Stimulated activated CD8-positive, alpha-beta memory T cell treated with anti-CD3 and anti-CD28 coated beads, Interleukin-4, amount 100 ng/mL, for 4 hours (primary cell): ENCODE data around the gene AOPEP.

Source experiments
- DNase-seq, 2 donors: peaks; one replicate each; pipeline ENCODE4 v3.0.0-alpha.2; 2020; ENCODE audit warnings: low read depth in 2 of 2, low spot score in 1 of 2

The AOPEP gene

GRCh38 chr9:95055334-95055850, 328.9 kb downstream of the AOPEP start:
- no peak for DNase-seq

DNA sequence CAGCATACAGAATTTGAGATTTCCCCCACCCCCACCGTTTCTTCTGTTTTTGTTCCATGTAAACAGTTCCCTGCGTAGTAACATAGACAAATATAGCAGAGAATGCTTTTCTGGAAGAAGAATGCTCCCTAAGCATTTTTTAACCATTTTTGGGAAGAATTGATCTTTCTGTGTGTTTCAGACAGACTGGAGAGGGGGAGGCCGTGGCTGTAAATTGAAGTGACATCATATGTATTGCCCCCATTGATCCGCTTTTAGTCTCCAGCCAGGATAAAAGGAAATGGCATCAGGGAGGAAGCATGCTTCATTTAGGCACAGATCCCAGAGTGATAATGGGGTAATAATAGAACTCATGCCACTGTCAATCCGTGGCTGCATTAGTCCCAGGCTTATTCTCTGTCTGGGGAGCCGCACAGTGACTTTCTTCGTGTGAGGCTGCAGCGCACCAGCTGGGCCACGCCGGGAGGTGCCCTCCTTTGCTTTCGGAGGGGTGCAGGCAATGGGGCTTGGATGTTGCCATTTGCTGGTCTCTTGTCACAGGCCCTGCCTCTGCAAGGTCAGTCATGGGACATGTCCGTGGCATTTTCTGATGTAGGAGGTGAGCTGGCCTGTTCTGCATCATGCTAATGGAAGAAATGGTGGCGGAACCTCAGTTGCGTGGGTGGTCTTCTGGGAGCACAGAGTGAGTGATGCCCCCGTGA, 329.5 kb downstream of the AOPEP start:
- no peak for DNase-seq

GRCh38 chr9:95057101-95057500, 330.6 kb downstream of the AOPEP start:
- no peak for DNase-seq

DNA sequence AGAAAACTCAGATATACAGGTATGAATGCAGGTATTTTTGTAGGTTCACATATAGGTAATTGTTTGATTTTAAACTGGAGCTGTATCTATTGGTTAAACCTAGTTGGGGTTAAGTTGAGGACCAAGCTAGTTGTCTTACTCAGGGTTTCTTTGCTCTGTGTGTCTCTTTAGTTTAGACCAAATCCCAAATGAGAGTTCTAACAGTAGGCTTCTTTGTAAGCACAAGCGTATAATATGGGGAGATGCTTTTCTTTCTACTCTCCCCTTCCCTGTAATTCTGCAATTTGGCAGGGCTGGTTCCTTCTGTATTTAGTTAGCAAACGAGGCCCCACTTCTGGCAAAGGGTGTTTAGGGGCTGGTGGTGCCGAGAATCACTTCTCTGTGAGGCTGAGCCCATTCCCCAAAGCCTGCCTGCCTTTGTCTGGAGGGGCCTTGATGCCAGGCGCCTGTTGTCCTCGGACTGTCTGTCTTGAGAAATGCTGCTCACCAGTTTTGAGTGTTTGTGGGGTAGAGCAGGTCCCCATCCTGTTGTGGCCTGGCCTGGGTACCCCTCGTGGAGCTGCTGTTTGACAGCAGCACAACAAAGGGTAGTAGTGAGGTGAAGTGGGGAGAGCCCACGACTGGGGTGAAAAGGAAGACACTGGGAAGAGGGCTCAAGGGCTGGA, 331.8 kb downstream of the AOPEP start:
- no peak for DNase-seq

DNA sequence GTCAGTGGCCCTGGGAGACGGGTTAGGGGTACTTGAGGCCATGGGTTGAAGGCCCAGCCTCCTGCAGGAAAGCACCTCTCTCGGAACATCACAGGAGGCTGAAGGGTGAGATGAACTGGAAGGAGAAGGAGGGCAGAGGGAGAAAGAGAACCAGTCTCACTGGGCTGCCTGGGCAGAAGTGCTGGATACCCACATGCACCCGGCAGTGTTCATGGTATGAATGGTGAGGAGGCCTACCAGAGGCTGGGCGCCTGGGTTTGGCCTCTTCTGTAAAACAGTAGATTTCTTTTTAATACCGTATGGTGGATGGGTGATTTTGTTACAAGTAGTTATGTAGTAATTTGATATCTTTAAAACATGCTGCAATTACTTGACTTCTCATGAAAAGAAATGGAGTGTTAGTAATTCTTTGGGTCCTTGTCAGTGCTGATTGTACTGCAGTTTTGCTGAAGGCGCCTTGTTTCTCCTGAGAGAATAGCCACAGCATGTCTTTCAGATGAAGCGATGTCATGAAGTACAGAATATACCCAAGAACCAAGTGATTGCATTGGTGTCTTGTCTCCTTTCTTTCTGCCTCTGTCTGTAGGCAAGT, 332.4 kb downstream of the AOPEP start:
- no peak for DNase-seq

GRCh38 chr9:95060234-95060633, 333.7 kb downstream of the AOPEP start:
- no peak for DNase-seq

DNA sequence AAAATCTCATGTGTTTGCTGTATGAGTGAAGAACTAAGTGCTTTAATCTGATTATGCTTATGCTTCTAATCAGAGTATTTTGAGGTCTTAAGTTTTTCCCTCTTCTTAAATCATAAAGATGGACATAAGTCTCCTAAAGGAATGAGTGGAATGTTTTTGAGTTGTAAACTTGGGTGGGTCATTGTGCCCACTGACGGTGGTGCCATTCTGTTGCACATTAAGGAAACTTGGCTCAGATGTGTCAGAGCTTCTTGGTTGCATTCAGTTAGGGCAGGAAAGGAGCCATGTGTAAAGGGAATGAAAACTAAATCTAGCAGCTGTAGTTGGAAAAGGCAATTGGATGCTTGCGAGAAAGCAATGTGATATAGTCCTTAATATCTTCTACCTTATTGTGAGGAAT, 334.4 kb downstream of the AOPEP start:
- no peak for DNase-seq

GRCh38 chr9:95061916-95062595, 335.6 kb downstream of the AOPEP start:
- DNase-seq: no peak

DNA sequence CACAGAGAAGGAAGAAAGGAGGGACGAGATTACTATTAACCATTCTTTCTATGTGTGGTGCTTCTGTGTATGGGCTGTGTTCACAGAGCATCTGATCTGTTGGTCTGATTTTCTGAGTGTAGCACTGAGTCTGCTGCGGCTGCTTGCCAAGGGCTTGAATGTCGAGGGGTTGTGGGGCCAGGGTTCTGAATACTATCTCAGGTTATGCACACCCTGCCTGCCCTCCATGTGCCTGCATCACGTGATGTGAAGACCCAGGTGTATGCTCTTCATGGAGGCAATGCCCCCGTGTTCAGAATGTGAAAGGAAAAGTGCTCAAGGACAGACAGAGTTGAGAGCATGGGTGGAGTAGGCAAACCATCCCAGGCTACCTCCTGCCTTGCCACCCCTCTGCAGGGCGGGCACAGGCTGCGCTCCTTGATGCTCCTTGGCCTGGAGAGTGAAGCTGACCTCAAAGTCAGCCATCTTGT, 336.1 kb downstream of the AOPEP start:
- DNase-seq: no peak

DNA sequence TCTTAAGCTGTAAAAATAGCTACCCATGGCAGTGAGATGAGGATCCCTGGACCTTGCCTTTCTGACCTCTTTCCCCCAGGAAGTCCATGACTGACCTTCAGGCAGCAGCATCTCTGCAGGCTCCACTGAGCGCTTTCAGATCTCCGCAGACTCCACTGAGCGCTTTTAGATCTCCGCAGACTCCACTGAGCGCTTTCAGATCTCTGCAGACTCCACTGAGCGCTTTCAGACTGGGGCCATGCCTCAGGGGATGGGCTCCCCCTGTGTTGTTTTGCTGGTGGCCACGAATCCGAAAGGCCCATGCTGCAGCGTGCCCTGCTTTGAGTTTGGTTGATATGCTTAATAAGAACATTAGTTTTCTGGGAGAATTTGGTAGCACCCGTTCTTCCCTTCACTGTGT, 336.8 kb downstream of the AOPEP start:
- DNase-seq: no peak

- no peak for DNase-seq
Measured at GRCh38 chr9:95065224-95065623, 338.7 kb downstream of the AOPEP start.

GRCh38 chr9:95067057-95067456, 340.6 kb downstream of the AOPEP start:
- no peak for DNase-seq

DNA sequence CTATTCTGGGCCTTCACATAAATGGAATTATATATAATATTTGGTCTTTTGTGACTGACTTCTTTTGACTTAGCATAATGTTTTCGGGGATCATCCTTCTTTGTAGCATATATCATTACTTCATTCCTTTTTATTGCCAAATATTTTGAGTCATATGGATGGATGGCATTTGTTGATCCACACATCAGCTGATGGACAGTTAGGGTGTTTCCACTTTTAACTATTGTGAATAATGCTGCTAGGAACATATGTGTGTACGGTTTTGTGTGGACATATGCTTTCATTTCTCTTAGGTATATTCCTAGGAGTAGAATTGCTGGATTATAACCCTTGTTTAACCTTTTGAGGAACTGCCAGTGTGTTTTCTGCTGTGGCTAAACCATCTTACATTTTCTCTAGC, 341.4 kb downstream of the AOPEP start:
- DNase-seq: no peak

DNA sequence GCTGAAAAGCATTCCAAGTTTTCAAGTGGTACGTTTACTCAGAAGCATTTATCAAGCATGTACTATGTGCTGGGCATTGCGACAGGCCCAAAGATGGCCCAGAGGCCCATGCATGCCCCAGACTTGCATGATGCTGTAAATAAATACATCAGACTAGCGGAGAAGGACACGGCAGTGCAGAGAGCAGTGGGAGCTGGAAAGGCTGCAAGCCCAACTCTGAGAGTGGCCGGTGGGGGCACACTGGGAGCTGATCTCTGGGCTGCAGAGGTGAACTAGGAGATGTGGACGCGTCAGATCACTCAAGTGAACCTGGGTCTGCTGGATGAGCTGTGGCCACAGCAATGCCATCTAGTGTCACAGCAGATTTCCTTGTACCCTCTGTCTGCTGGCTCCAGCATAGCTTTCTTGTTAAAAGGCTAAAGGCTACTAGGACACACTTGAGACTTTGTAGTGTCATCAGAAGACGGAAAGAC, 344.1 kb downstream of the AOPEP start:
- DNase-seq: no peak

- no peak for DNase-seq
Measured at GRCh38 chr9:95071450-95071849, 345.0 kb downstream of the AOPEP start.

GRCh38 chr9:95071925-95072324, 345.4 kb downstream of the AOPEP start:
- no peak for DNase-seq

- DNase-seq: no peak
Measured at GRCh38 chr9:95073042-95073607, 346.6 kb downstream of the AOPEP start.

- no peak for DNase-seq
Measured at GRCh38 chr9:95073918-95074317, 347.4 kb downstream of the AOPEP start.

GRCh38 chr9:95074632-95075031, 348.1 kb downstream of the AOPEP start:
- DNase-seq: no peak

DNA sequence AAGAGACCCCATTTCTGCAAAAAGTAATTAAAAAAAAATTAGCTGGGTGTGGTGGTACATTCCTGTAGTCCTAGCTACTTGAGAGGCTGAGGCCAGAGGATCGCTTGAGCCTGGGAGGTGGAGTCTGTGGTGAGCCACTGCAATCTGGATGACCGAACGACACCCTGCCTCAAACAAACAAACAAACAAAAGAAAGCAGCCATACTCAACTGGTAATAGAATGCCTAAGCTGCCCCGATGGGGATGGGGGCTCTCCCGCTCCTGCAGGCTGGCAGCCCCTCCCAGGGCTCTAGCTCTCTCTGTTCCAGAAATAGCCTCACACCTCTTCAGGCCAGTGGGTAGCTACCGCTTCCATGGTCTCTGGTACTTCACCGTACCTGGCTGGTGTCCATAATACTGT, 349.2 kb downstream of the AOPEP start:
- DNase-seq: no peak

DNA sequence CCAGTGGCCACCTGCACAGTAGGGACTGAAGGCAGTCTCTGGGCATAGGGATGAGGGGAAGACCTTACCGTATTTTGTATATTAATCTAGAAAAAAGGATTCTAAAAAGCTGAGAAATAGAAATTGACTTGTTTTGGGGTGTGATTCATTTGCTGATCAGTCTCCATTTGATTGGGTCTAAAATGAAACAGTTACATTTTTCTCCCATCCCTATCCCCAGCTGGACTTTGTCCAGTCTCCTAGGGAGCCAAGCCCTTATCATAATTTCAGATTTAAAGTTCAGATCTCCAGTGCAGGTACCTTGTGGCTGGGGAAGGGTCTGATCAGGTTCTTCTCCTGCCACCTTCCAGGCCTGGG, 350.2 kb downstream of the AOPEP start:
- DNase-seq: no peak
